CD14-positive monocyte (primary cell): ENCODE data around the gene FBXO11. TPM values are rescaled to one million over a fixed set of nuclear protein-coding genes. Genes with fewer than 3 reads are reported as not detected.

Source experiments
- DNase-seq, 3 donors: peaks; one replicate each; pipeline ENCODE4 v3.0.0-alpha.2; 2011 to 2022
- H2AFZ ChIP-seq: 2 replicates; pipeline ENCODE4 v1.6.0; 2012; ENCODE audit warnings: mild to moderate bottlenecking, low read depth, low read length, inconsistent platforms; ENCODE audit not compliant: insufficient read depth, poor library complexity, severe bottlenecking
- H3K27ac ChIP-seq, 2 donors: 1 replicate in 1 of 2; 2 replicates in 1 of 2; pipeline ENCODE4 v1.5.1; 2012 to 2013; ENCODE audit warnings: low read length in 2 of 2, control low read depth in 1 of 2, inconsistent platforms in 1 of 2, low read depth in 1 of 2, mild to moderate bottlenecking in 1 of 2
- H3K27me3 ChIP-seq, 2 donors: one replicate each; pipeline versions ENCODE4 v1.6.0 to v1.6.1; 2011 to 2013; ENCODE audit warnings: low read length in 2 of 2; ENCODE audit not compliant: control insufficient read depth in 2 of 2, insufficient read depth in 2 of 2
- H3K36me3 ChIP-seq, 2 donors: replicated peaks in 1 of 2; 1 replicate in 1 of 2; 2 replicates in 1 of 2; pipeline versions ENCODE4 v1.5.1 to v1.6.1; 2012 to 2013; ENCODE audit warnings: low read length in 2 of 2, control low read depth in 1 of 2, inconsistent platforms in 1 of 2, mild to moderate bottlenecking in 1 of 2; ENCODE audit not compliant: insufficient read depth in 2 of 2, control insufficient read depth in 1 of 2
- H3K4me1 ChIP-seq, 2 donors: 1 replicate in 1 of 2; 2 replicates in 1 of 2; pipeline versions ENCODE4 v1.5.1 to v1.6.1; 2012 to 2013; ENCODE audit warnings: low read length in 2 of 2, control low read depth in 1 of 2, inconsistent platforms in 1 of 2, mild to moderate bottlenecking in 1 of 2, moderate library complexity in 1 of 2; ENCODE audit not compliant: insufficient read depth in 2 of 2, control insufficient read depth in 1 of 2
- H3K4me2 ChIP-seq: replicated peaks from 2 replicates; pipeline ENCODE3; 2012; ENCODE audit warnings: low read length, moderate library complexity, mild to moderate bottlenecking; ENCODE audit not compliant: poor library complexity, severe bottlenecking; ENCODE audit errors: extremely low read depth
- H3K4me3 ChIP-seq, 3 experiments: fragments of 200-600 bp in 1 of 3; sonication (generic) in 1 of 3; replicated peaks in 1 of 3; 1 replicate in 2 of 3; 2 replicates in 1 of 3; pipeline ENCODE4 v1.5.1; 2011 to 2013; ENCODE audit warnings: low read length in 3 of 3, mild to moderate bottlenecking in 3 of 3, control low read depth in 2 of 3, low read depth in 2 of 3, inconsistent platforms in 1 of 3, moderate library complexity in 1 of 3
- H3K79me2 ChIP-seq: 2 replicates; pipeline ENCODE4 v1.6.0; 2012; ENCODE audit warnings: mild to moderate bottlenecking, control low read depth, inconsistent platforms, low read length, moderate library complexity; ENCODE audit not compliant: insufficient read depth
- H3K9ac ChIP-seq: 2 replicates; pipeline ENCODE4 v1.6.0; 2017; ENCODE audit warnings: low read length, mild to moderate bottlenecking; ENCODE audit not compliant: insufficient read depth, poor library complexity, severe bottlenecking
- H3K9me3 ChIP-seq, 2 donors: replicated peaks in 1 of 2; 1 replicate in 1 of 2; 2 replicates in 1 of 2; pipeline versions ENCODE4 v1.5.1 to v1.6.1; 2012 to 2013; ENCODE audit warnings: low read length in 2 of 2, control low read depth in 1 of 2; ENCODE audit not compliant: control insufficient read depth in 1 of 2, insufficient read depth in 1 of 2
- H4K20me1 ChIP-seq: 2 replicates; pipeline ENCODE4 v1.6.0; 2012; ENCODE audit warnings: mild to moderate bottlenecking, low read length, control low read depth, moderate library complexity; ENCODE audit not compliant: insufficient read depth
- H3K27ac Mint-ChIP-seq, 7 donors: one replicate each; pipeline ENCODE4 v1.8.0; 2020; ENCODE audit warnings: mild to moderate bottlenecking in 7 of 7, mixed read lengths in 7 of 7, moderate library complexity in 6 of 7, inconsistent platforms in 2 of 7
- H3K27me3 Mint-ChIP-seq, 3 donors: one replicate each; pipeline ENCODE4 v1.8.0; 2021 to 2022; ENCODE audit warnings: low read depth in 3 of 3, mild to moderate bottlenecking in 3 of 3, mixed read lengths in 3 of 3, moderate library complexity in 3 of 3, inconsistent platforms in 1 of 3
- H3K36me3 Mint-ChIP-seq, 2 donors: one replicate each; pipeline ENCODE4 v1.8.0; 2020; ENCODE audit warnings: mixed read lengths in 2 of 2, inconsistent platforms in 1 of 2, mild to moderate bottlenecking in 1 of 2
- H3K4me1 Mint-ChIP-seq: one replicate; pipeline ENCODE4 v1.8.0; 2020; ENCODE audit warnings: mild to moderate bottlenecking, mixed read lengths
- H3K4me3 Mint-ChIP-seq, 2 donors: one replicate each; pipeline ENCODE4 v1.8.0; 2020; ENCODE audit warnings: mild to moderate bottlenecking in 2 of 2, mixed read lengths in 2 of 2, moderate library complexity in 1 of 2
- H3K9me3 Mint-ChIP-seq, 7 donors: one replicate each; pipeline ENCODE4 v1.8.0; 2020 to 2022; ENCODE audit warnings: mixed read lengths in 7 of 7, mild to moderate bottlenecking in 6 of 7, moderate library complexity in 6 of 7, inconsistent platforms in 2 of 7
- CTCF ChIP-seq: fragments of 200-600 bp; IDR thresholded peaks from one replicate; pipeline ENCODE4 v1.8.0; 2022; ENCODE audit warnings: antibody characterized with exemption, mild to moderate bottlenecking
- WGBS: methylation state at CpG from one replicate; pipeline ENCODE4 v1.1.5; 2013; ENCODE audit warnings: missing lambda C conversion rate; ENCODE audit not compliant: insufficient coverage; 5-methylcytosine and 5-hydroxymethylcytosine counted together
- intact Hi-C, 2 donors: fragments of 100-400 bp; cut with micrococcal nuclease; formaldehyde crosslinking; loops; one replicate each; pipeline versions ENCODE4 v1.15.0 to v1.15.1; 2023
- polyA plus RNA-seq, 3 donors: library from polyadenylated mRNA; depleted of rRNA in 1 of 3; unstranded in 2 of 3; stranded (reverse) in 1 of 3; fragments of 300-500 nt in 2 of 3; fragments of >200 nt in 1 of 3; fragmentation: Illumina TruSeq in 2 of 3; gene quantifications; 1 replicate in 2 of 3; 2 replicates in 1 of 3; pipeline ENCODE4 v1.2.3, GENCODE V29; 2012 to 2021
- small RNA-seq: library from RNA; depleted of rRNA; stranded (forward); fragments of <200 nt; gene quantifications from one replicate; pipeline ENCODE3, GENCODE V24; 2012; ENCODE audit warnings: low read depth; ENCODE audit not compliant: insufficient read length

Gene FBXO11
- polyA plus RNA-seq, 3 donors = 2.2 to 51.3 (median 4.6) TPM

- H3K4me3 ChIP-seq = no peak overlapping the region
- TF ChIP-seq CTCF = no peak
- no peak for DNase-seq
- no peak overlapping the region for H3K4me2 ChIP-seq
- H3K9me3 Mint-ChIP-seq = peaks cover 0 to 8% (median 3%) of the 10 kb centered on the region in 7 donors
- peaks cover 0 to 4% (median 3%) of the 10 kb centered on the region in 3 donors for H3K27me3 Mint-ChIP-seq
- H3K36me3 ChIP-seq = no peaks in the 10 kb centered on the region
- H4K20me1 ChIP-seq = no peaks in the 10 kb centered on the region
- intact Hi-C loops = no loop called here
- 67% methylated on average over 2 of the region's 3 CpGs for WGBS
- H3K27ac Mint-ChIP-seq = no peak overlapping the region
- no peak overlapping the region for H2AFZ ChIP-seq
- H3K4me1 Mint-ChIP-seq = peaks cover 1% of the 10 kb centered on the region
- H3K9ac ChIP-seq = no peak overlapping the region
- no peaks in the 10 kb centered on the region for H3K27me3 ChIP-seq
- H3K4me3 Mint-ChIP-seq = no peak overlapping the region
- no peaks in the 10 kb centered on the region for H3K36me3 Mint-ChIP-seq
- no peaks in the 10 kb centered on the region for H3K4me1 ChIP-seq
- no peaks in the 10 kb centered on the region for H3K9me3 ChIP-seq
- no peak overlapping the region for H3K27ac ChIP-seq
- no peaks in the 10 kb centered on the region for H3K79me2 ChIP-seq
Observed at GRCh38 chr2:47741637-47742036, 164.7 kb downstream of the FBXO11 start.

GRCh38 chr2:47741101-47741500, 165.2 kb downstream of the FBXO11 start:
- Histone ChIP-seq H3K36me3 (no peaks in the 10 kb centered on the region), H3K4me1 (no peaks in the 10 kb centered on the region), H3K79me2 (no peaks in the 10 kb centered on the region), H3K4me2 (no peak overlapping the region), H4K20me1 (no peaks in the 10 kb centered on the region), H3K27ac (no peak overlapping the region), H3K27me3 (no peaks in the 10 kb centered on the region), H2AFZ (no peak overlapping the region), H3K9ac (no peak overlapping the region), H3K9me3 (no peaks in the 10 kb centered on the region), H3K4me3 (no peak overlapping the region)
- no peak overlapping the region for H3K4me3 Mint-ChIP-seq
- H3K4me1 Mint-ChIP-seq = no peaks in the 10 kb centered on the region
- intact Hi-C loops = no loop called here
- no CpG with 5 or more reads among the region's 3 CpGs for WGBS
- peaks cover 0 to 4% (median 0%) of the 10 kb centered on the region in 7 donors for H3K9me3 Mint-ChIP-seq
- DNase-seq = no peak
- no peak for TF ChIP-seq CTCF
- H3K27me3 Mint-ChIP-seq = peaks cover 0 to 4% (median 3%) of the 10 kb centered on the region in 3 donors
- no peak overlapping the region for H3K27ac Mint-ChIP-seq
- H3K36me3 Mint-ChIP-seq = no peaks in the 10 kb centered on the region

Small RNA genes lying within 50 kb of the gene (small RNA-seq; reads per million reads assigned to genes)
- gene RF00026 = not detected
- not detected for gene RPL36AP15

Other genes with a start within 250 kb of the FBXO11 start
- 1 to 10 TPM; 4.1 to 6.5 (median 6.0) TPM for gene MSH6, start 123.4 kb downstream of the FBXO11 start, polyA plus RNA-seq